Measurements from ENCODE around the gene LRRK2. TPM values are rescaled to one million over a fixed set of nuclear protein-coding genes. Genes with fewer than 3 reads are reported as not detected.

LRRK2 gene
- total RNA-seq, 1 experiment from 2014 or later = 0.33 TPM

DNA sequence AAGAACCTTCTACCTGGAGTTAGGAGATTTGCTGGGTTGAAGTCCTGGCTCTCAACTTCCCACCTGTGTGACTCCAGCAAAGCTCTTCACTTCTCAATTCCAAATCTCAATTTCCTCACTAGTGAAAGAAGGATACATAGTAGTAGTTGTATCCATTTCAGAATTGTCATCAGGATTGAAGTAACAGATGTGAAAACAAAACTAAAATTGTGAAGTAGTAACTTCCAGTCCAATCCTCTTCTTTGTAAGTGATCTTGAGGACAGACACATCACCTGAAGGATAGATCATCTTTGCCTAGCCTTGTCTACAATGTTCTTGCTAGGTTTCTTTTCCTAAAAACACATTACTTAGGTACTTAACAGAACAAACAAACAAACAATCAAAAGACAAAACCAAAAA, 1.2 kb upstream of the LRRK2 start:
- BruUV-seq (replicated peaks) = no TSS peak
- POLR2A ChIA-PET (ENCODE audit: unreplicated experiment) = no interaction called here
- ATAC-seq = no peak

DNA sequence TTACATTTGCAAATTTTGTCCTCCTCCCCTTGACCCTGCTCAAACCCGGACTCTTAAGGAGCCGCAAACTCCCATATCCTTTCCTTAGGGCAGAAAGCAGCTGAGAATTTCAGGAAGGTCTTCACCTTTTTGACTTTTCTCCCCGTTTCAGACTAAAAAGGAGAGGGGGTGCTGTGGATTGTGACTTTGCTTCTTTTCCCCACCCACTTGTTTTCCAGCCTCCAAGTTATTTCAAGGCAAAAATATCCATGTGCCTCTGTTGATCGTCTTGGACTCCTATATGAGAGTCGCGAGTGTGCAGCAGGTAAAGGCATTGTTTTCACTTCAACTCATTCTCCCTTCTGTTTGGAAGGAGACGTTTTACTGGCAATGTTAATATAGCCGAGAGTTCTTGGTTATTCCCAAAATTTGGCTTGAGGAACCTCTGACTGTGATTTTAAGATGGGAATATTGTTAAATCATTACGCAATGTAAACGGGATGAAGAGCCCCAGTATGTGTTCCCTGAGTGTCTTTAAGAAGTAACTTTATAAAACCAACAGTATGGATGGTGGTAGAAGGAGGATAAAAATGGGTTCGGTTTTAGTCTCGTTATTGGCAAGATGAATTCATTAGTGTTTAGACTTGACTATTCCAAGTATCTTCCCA, 663 bp downstream of the LRRK2 start:
- no peaks in the 10 kb centered on the region for H3K9me2 ChIP-seq (replicated peaks; ENCODE audit: low read length)
- H3F3A ChIP-seq (ENCODE audit: low read length, unreplicated experiment) = no peaks in the 10 kb centered on the region
- no peaks in the 10 kb centered on the region for H3K36me3 ChIP-seq (ENCODE audit: low read depth, low read length)
- H3K4me3 ChIP-seq (ENCODE audit: low read length) = peak overlapping the region; percentile 58; the same call in 1 of the 2 replicates
- no peak overlapping the region for H3K27ac ChIP-seq (ENCODE audit: low read length)
- no peaks in the 10 kb centered on the region for H4K20me1 ChIP-seq (ENCODE audit: low read length)
- peak overlapping the region; percentile 65; the same call in 1 of the 2 replicates for H3K4me2 ChIP-seq (ENCODE audit: low read length)
- TF ChIP-seq EZH2phosphoT487 (IDR thresholded peaks at IDR 0.05; ENCODE audit: borderline replicate concordance, low read length) (no peak), EZH2 (IDR thresholded peaks at IDR 0.05; ENCODE audit: low read length, unreplicated experiment) (no peak)
- TF ChIP-seq, protein P1, sequence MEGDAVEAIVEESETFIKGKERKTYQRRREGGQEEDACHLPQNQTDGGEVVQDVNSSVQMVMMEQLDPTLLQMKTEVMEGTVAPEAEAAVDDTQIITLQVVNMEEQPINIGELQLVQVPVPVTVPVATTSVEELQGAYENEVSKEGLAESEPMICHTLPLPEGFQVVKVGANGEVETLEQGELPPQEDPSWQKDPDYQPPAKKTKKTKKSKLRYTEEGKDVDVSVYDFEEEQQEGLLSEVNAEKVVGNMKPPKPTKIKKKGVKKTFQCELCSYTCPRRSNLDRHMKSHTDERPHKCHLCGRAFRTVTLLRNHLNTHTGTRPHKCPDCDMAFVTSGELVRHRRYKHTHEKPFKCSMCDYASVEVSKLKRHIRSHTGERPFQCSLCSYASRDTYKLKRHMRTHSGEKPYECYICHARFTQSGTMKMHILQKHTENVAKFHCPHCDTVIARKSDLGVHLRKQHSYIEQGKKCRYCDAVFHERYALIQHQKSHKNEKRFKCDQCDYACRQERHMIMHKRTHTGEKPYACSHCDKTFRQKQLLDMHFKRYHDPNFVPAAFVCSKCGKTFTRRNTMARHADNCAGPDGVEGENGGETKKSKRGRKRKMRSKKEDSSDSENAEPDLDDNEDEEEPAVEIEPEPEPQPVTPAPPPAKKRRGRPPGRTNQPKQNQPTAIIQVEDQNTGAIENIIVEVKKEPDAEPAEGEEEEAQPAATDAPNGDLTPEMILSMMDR (conservative IDR thresholded peaks at IDR 0.05; ENCODE audit: low read depth, low read length) = no peak
- no peak overlapping the region for H3K9ac ChIP-seq (ENCODE audit: low read length)
- no peaks in the 10 kb centered on the region for H3K9me3 ChIP-seq (ENCODE audit: low read length)
- H2AFZ ChIP-seq (ENCODE audit: low read length) = 0 out of 2 replicates have a peak overlapping the region, but pooled peaks have one; percentile 55
- BruUV-seq (replicated peaks) = TSS peak; percentile 37
- POLR2A ChIA-PET (ENCODE audit: unreplicated experiment) = no interaction called here
- H3K27me3 ChIP-seq (ENCODE audit: low read length) = peaks cover 13% of the 10 kb centered on the region
- no peaks in the 10 kb centered on the region for H3K79me2 ChIP-seq (ENCODE audit: low read length)
- intact Hi-C loops (cut with micrococcal nuclease) = no loop called here
- CTCF ChIA-PET = no interaction called here
- ATAC-seq = no peak
- DNase-seq = no peak
- H3K4me1 ChIP-seq (ENCODE audit: insufficient read depth, low read length) = no peaks in the 10 kb centered on the region

More for the DNA sequence above, 1.2 kb upstream of the LRRK2 start:
- no peaks in the 10 kb centered on the region for H4K20me1 ChIP-seq (ENCODE audit: low read length)
- TF ChIP-seq EZH2phosphoT487 (IDR thresholded peaks at IDR 0.05; ENCODE audit: borderline replicate concordance, low read length) = no peak
- TF ChIP-seq EZH2 (IDR thresholded peaks at IDR 0.05; ENCODE audit: low read length, unreplicated experiment) = no peak
- TF ChIP-seq, protein P1 (conservative IDR thresholded peaks at IDR 0.05; ENCODE audit: low read depth, low read length) = no peak
- H3K4me1 ChIP-seq (ENCODE audit: insufficient read depth, low read length) = no peaks in the 10 kb centered on the region
- intact Hi-C loops (cut with micrococcal nuclease) = no loop called here
- H2AFZ ChIP-seq (ENCODE audit: low read length) = no peak overlapping the region
- no peaks in the 10 kb centered on the region for H3F3A ChIP-seq (ENCODE audit: low read length, unreplicated experiment)
- peaks cover 13% of the 10 kb centered on the region for H3K27me3 ChIP-seq (ENCODE audit: low read length)
- H3K79me2 ChIP-seq (ENCODE audit: low read length) = no peaks in the 10 kb centered on the region
- H3K9me3 ChIP-seq (ENCODE audit: low read length) = no peaks in the 10 kb centered on the region
- CTCF ChIA-PET = no interaction called here
- no peak overlapping the region for H3K27ac ChIP-seq (ENCODE audit: low read length)
- no peaks in the 10 kb centered on the region for H3K9me2 ChIP-seq (replicated peaks; ENCODE audit: low read length)
- H3K9ac ChIP-seq (ENCODE audit: low read length) = no peak overlapping the region
- no peaks in the 10 kb centered on the region for H3K36me3 ChIP-seq (ENCODE audit: low read depth, low read length)
- H3K4me2 ChIP-seq (ENCODE audit: low read length) = no peak overlapping the region
- no peak overlapping the region for H3K4me3 ChIP-seq (ENCODE audit: low read length)
- DNase-seq = no peak

DNA sequence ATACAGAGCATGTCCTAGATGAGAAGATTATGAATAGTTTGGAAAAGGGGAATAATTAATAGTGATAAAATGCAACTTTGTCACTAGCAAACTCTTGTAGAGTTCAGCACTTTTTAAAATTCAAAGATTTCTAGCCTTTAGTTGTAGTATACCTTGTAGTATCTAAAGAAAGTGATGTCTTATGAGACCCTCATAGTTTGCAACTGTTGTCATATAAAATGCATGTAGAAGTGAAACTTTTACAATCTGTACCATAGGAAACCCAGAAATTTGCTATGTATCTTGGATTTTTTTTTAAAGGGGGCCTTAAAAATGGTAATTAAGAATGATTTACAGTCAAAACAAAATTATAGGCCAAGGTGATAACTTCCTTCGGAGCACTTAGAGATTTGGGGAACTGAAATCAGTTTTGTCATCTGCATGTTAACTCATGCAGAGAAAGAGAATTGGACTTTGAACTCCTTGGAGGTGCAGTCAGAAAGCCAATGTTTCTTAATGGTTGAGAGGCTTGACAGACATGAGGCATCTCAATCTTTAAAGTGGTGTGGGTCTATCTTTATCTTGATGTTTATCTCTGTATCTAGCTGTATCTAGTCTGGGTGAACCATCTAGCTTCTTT, 1.3 kb downstream of the LRRK2 start:
- DNase-seq = no peak
- no TSS peak for BruUV-seq (replicated peaks)
- intact Hi-C loops (cut with micrococcal nuclease) = no loop called here
- Histone ChIP-seq H3K4me1 (ENCODE audit: insufficient read depth, low read length) (no peaks in the 10 kb centered on the region), H2AFZ (ENCODE audit: low read length) (no peak overlapping the region), H3K27ac (ENCODE audit: low read length) (no peak overlapping the region), H3K27me3 (ENCODE audit: low read length) (peaks cover 13% of the 10 kb centered on the region), H3K9me3 (ENCODE audit: low read length) (no peaks in the 10 kb centered on the region), H3K4me2 (ENCODE audit: low read length) (no peak overlapping the region), H4K20me1 (ENCODE audit: low read length) (no peaks in the 10 kb centered on the region), H3K36me3 (ENCODE audit: low read depth, low read length) (no peaks in the 10 kb centered on the region), H3K79me2 (ENCODE audit: low read length) (no peaks in the 10 kb centered on the region), H3F3A (ENCODE audit: low read length, unreplicated experiment) (no peaks in the 10 kb centered on the region), H3K4me3 (ENCODE audit: low read length) (no peak overlapping the region), H3K9me2 (replicated peaks; ENCODE audit: low read length) (no peaks in the 10 kb centered on the region), H3K9ac (ENCODE audit: low read length) (no peak overlapping the region)
- ATAC-seq = no peak
- ChIA-PET POLR2A (ENCODE audit: unreplicated experiment) (no interaction called here), CTCF (no interaction called here)
- no peak for TF ChIP-seq EZH2 (IDR thresholded peaks at IDR 0.05; ENCODE audit: low read length, unreplicated experiment)
- TF ChIP-seq EZH2phosphoT487 (IDR thresholded peaks at IDR 0.05; ENCODE audit: borderline replicate concordance, low read length) = no peak
- TF ChIP-seq, protein P1 (conservative IDR thresholded peaks at IDR 0.05; ENCODE audit: low read depth, low read length) = no peak
